NCI-H1092 (cell line): ENCODE results near the gene SLC13A3.

Source experiments
- DNase-seq: peaks from one replicate; lab custom pipeline; 2025; lab: John Stamatoyannopoulos, UW

SLC13A3 gene

DNA sequence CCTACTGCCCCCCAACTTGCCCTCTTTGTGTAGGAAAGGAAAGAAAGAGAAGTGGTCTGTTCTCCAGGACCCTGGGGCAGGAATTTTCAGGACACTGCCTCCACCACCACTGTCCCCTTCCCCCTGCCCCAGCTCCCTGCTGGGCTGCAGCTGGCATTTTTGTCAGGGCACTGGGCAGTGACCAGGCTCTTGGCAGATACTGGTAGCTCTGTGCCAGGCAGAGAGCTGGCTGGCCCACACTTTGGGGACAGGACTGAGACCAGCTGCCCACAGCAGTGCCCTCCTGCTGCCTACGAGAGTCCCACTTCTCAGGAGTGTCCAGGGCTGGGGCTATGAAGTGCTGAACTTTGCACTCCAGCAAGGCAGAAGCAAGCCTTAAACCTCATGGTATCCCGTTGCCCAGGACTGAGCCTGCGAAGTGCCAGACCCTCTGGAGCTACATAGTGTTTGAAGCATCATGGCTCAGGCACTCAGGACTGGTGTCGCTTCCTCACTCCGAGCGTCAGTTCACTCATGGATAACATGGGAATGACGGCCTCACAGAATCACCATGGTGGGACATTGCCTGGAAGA lies 19.3 kb downstream of the SLC13A3 start:
- DNase-seq: no peak

DNA sequence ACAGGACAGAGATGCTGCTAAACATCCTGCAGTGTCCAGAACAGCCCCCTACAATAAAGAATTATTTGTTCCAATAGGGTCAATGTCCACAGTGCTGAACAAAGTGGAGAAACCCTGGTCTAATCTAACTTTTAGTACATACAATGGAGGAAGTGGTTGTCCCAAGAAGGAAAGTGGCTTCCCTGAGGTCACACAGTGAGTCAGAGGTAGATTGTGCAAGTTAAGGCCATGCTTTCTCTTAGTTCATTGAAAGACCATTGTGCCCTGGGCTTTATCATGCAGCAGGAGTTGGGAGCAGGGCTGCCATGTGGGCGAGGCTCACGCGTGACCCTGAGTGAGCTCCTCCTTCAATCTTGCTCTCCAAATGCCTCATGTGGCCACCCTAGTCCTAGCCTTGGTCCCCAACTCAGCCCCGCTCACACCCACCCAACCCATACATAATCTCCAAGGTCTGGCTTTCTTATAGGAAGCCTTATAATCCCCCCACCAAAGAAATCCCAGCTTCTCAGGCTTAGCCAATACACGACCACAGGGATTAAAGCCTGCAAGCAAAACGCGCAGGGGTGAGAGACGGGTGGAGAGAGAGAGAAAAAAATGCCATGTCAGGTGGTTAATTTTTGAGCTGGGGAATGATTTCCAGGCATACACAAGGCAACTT lies 19.9 kb downstream of the SLC13A3 start:
- DNase-seq: no peak

DNA sequence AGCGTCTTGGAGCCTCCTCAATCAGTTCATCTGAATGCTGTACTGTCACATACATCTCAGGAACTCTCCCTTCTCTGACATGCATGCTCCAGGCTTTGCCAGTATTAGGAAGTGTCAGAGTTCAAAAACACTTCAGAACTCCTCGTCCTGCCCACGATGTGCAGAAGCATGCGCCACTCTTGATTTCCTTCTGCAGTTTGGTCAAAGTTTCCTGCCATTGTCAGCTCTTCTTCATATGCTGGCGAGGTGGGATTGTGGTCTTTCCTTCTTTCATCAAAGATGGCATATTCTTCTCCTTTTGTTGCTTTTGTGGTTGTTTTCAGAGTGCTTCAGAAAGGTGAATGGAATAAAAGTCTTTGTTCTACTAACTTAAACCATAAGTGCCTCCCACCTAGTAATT lies 21.0 kb downstream of the SLC13A3 start:
- no peak for DNase-seq

DNA sequence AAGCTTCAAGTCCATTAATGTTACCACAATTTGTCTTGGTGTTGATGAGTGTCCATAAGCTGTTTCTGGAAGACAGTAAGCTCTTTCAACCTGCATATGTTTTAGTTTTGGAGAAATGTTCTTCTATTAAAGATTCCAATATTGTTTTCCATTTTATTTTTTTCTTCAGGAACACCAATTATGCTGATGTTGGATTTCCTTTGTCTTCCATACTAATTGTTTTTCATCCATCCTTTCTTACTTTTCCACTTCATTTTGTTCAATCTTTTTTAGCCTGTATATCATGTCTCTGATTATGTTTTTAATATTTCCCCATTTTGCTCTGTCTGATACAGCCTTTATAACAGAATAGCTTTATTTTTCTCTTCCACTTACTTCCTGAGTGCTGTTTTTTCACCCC lies 21.9 kb downstream of the SLC13A3 start:
- no peak for DNase-seq

- DNase-seq: no peak
Observed at GRCh38 chr20:46627234-46627633, 24.0 kb downstream of the SLC13A3 start.

DNA sequence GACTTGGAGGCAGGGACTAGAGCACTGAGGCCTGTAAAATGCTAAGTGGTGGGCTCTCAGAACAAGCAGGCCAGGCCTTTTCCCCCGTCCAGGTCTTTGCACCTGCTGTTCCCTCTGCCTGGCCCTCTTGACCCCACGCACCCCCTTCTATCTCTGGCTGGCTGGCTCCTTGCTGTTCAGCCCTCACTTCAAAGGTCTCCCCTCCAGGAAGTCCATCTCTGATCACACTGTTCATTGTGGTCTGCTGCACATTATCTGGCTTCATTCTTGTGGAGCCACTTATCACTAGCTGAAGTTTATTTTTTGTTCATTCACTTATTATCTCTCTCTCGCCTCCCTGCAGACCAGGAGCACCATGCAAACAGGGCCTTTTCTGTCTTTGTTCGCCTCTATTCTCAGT lies 24.5 kb downstream of the SLC13A3 start:
- no peak for DNase-seq

GRCh38 chr20:46625875-46626373 lies 25.3 kb downstream of the SLC13A3 start:
- no peak for DNase-seq

- DNase-seq: no peak
Observed at GRCh38 chr20:46624946-46625345, 26.3 kb downstream of the SLC13A3 start.

DNA sequence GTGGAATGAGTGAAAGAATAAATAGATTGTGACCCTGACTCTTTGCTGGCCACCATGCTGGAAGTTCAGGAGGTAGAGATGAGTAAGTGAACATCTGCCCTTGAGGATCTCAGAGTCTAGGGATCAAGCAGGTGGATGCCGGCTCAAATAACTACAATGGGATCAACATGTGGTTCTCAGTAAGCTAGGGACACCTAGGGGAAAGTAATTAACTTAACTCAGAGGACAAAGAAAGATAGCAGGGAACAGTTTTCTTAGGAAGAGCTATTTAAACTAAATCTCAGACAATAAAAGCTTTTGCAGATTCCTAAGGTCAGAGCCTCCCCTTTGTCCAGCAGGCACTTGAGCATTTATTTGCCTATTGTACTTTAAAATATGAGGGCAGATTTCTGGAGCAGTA lies 29.1 kb downstream of the SLC13A3 start:
- DNase-seq: no peak

DNA sequence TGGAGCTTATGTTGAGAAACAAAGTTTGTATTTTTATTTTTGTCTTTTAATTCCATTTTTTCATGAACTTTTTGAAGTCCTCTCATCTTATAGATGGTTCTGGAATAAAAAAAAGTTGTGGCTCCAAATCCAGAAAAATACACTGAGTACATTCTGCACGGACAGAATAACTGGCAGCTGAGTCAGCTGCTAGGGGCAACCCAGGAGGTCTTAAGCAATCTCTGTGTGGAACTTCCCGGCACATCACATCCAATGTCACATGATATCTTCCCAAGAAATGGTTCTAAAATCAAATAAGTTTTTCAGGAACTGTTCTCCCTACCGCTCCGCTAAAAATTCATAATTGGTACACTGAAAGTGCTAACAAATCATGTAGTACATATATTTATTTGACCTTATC lies 29.8 kb downstream of the SLC13A3 start:
- no peak for DNase-seq

GRCh38 chr20:46619445-46619844 lies 31.8 kb downstream of the SLC13A3 start:
- no peak for DNase-seq

DNA sequence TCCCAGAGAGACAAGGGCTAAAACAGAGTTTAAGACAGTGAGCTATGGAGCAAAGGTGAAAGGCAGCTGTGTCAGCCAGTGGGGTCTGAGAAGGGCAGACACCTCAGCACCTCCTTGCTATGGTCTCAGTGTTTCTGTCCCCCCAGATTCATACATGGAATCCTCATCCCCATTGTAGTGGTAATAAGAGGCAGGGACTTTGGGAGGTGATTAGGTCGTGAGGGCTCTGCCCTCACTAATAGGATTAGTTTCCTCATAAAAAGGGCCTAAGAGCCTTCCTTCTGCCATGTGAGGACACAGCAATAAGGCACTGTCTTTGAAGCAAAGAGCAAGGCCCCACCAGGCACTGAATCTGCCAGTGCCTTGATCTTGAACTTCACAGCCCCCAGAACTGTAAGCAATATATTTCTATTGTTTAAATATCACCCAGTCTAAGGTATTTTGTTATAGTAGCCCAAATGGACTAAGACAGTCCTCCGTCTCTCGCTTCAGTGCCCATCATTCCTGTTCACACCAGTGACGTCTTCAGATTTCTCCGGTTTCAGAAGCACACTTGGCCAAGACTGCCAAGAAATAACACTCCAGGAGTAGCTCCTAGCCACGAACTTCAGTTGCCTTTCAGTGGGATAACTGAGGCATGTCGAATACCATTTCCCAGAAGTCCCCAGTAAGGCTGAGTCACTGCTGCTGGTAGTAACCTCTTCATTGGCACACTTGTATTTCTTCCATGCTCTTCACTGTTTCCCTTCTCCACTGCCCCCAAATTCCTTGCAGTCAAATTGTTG lies 32.8 kb downstream of the SLC13A3 start:
- DNase-seq: no peak

DNA sequence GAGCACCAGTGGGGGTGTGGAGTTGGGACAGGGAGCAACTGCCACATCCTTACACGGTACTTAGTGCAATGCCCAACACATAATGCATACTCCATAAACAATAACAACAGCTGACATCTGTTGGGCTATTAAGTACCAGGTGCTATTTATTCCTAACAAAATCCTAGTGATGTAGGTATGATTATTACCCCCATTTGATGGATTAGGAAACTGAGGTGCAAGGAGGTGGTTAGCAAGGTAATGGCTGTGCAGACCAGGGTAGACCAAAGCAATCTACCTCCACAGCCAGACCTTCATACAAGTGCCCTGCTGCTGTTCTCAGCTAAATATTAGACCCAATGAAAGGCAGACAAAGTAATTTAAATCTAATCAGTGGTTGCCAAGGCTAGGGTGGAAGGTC lies 36.8 kb downstream of the SLC13A3 start:
- DNase-seq: no peak

DNA sequence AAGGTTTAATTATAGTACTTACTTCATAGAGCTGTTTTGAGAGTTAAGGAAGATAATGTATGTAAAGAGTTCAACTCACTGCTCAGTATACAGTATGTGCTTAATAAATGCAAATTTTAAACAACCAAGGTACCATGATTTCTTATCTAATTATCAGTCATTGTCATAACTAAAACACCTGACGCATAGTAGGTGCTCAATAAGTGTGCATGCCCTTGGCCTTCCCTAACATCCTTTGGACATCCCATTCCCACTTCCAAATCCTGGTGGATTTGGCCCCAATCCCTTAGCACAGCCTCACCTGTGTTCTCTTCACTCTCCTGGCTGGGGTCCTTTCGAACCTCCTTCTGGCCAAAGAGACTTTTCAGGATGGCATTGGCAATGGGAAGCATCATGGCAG lies 41.1 kb downstream of the SLC13A3 start:
- no peak for DNase-seq

DNA sequence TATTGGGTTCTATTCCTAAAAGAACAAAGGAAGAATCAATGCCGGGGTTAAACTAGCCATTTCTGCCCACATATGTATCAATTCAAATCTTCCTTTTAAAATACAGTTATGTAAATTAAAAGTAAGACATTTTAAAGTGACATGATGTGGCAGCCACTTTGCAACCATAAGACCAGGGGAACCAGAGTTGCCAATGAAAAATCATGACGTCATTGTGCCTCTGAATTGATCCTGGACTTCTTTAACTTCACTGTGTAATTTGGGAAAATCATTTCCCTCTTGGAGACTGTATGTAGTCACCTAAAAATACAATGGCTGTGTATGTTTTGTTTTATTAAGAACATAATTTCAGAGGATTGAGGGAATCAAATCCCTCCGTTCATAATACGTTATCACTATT lies 42.2 kb downstream of the SLC13A3 start:
- DNase-seq: no peak

GRCh38 chr20:46607849-46608497 lies 43.3 kb downstream of the SLC13A3 start:
- DNase-seq: no peak

DNA sequence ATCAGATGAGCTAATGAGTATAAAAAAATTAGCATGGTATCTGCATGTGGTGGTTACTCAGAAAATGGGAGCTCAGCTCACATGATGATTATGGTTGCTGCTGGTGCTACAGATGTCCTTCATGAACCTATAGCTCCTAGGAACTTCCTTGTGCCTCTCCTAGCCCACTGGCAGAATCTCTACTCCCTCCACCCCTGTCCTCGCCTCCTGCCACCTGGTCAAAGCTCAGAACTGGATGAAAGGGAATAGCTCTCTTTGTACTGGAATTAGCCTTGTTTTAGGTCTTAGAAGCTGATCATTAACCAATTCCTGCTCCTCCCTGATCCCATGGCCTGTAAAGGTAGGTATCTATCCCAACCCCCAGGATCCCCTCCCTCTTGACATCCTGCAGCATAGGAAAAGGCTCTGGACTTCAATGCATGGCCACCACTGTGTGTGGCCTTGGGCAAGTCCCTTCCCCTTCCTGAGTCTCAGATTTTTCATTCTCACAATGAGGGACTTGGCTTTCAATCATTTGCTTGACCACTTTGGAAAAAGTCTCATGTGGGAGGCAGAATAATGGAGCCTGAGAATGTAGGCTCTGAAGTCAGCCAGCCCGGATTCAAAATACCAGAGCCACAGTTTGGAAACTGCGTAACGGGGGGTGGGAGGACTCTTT lies 43.9 kb downstream of the SLC13A3 start:
- no peak for DNase-seq

GRCh38 chr20:46606817-46607190 lies 44.5 kb downstream of the SLC13A3 start:
- no peak for DNase-seq

DNA sequence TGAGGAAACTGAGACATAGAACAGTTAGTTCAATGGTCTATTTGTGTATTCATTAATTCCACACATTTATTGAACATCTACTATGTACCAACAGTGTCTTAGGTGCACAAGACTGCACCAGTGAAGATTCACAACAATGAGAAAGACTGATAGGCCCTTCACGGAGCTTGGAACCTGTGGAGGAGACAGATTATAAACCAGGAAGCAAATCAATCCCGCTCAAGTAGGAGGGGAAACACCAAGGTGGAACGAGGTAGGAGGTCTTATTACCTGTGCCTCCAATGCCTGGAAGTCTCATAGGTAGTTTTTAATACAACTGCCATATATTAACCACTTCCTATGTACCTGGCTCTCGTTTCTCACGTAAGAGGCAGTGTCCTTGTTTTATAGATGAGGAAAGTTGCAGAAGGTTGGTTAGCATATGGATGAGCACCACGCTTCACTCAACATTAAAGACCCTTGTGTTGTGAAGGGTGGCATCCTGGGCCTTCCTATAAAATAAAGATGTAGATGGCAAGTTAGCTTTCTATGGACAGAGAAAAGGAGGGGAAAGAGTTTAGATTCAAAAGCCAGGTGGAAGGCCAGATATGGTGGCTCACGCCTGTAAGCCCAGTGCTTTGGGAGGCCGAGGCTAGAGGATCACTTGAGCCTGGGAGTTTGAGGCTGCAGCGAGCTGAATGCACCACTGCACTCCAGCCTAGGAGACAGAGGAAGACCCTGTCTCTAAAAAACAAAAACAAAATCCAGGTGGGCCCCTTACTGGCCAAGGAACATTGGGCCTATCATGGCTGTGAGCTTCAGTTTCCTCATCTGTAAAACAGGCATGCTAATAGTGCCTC lies 45.1 kb downstream of the SLC13A3 start:
- DNase-seq: no peak

DNA sequence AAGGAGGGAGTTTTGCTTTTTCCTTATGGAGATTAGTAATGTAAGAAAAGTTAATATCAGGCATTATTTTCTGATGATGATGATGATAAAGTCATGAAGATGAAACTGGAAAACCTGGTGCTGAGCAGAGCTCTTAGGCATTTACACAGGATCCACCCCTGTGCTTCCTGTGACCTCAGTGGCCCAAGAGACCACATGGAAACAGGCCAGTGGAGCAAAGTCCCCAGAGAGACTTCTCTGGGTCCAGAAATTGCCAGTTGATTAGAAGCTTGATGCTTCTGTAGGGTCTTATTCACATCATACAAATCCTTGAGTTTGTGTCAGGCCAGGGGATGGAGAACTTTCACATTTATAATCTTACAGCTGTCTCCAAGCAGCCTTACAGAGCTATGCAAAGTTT lies 46.1 kb downstream of the SLC13A3 start:
- no peak for DNase-seq

DNA sequence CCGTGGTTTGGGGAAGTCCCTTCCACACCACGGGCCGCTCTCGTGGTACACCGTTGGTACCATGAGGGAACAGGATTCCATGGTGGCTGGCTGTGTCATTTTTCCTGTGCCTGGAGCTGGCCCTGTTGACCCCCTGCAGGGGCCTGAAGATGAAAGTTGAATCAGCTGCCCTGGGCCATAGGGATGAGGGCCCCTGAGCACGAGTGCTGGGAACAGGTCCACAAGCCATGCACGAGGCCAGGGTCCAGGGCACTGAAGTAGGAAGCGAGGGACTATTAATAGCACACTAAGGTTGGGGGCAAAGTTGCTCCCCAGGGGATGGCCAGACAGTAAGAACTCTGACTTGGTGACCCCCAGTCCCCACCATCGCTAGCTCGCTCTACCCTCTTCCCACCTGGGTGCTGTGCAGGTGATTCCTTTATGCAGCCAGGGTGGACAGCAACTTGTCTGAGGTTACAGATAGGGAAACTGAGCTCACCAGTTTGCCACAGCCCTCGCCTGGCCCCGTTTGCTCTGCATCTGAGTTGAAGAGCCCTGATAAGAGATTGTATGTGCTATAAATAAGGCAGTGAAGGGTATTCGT lies 46.6 kb downstream of the SLC13A3 start:
- DNase-seq: no peak
